Osteoblast (primary cell): Measurements from ENCODE around the gene TRIM58. TPM values are rescaled to one million over a fixed set of nuclear protein-coding genes. Genes with fewer than 3 reads are reported as not detected.

Experiments used
- DNase-seq: peaks from one replicate; pipeline ENCODE4 v3.0.0; 2011; ENCODE audit warnings: low spot score, mixed read lengths; ENCODE audit not compliant: insufficient read length; ENCODE audit errors: missing footprints
- H2AFZ ChIP-seq: 2 replicates; pipeline ENCODE4 v1.6.0; 2011; ENCODE audit warnings: mild to moderate bottlenecking, low read length
- H3K27ac ChIP-seq: 2 replicates; pipeline ENCODE4 v1.5.1; 2011; ENCODE audit warnings: mild to moderate bottlenecking, low read depth, low read length, moderate library complexity
- H3K27me3 ChIP-seq: 2 replicates; pipeline ENCODE4 v1.6.0; 2012; ENCODE audit warnings: mild to moderate bottlenecking, control low read depth, inconsistent platforms, low read length, moderate library complexity; ENCODE audit not compliant: insufficient read depth
- H3K36me3 ChIP-seq: 2 replicates; pipeline ENCODE4 v1.5.1; 2011; ENCODE audit warnings: mild to moderate bottlenecking, low read length, control low read depth, moderate library complexity; ENCODE audit not compliant: insufficient read depth
- H3K4me1 ChIP-seq: 2 replicates; pipeline ENCODE4 v1.5.1; 2011; ENCODE audit warnings: mild to moderate bottlenecking, low read length, control low read depth, moderate library complexity; ENCODE audit not compliant: insufficient read depth
- H3K4me2 ChIP-seq: 2 replicates; pipeline ENCODE4 v1.6.0; 2011; ENCODE audit warnings: mild to moderate bottlenecking, low read length; ENCODE audit not compliant: insufficient read depth
- H3K4me3 ChIP-seq: fragments of 200-600 bp; sonication (generic); 3 replicates; pipeline ENCODE4 v1.5.1; 2012; ENCODE audit warnings: mild to moderate bottlenecking, low read length, inconsistent platforms; ENCODE audit not compliant: insufficient read depth
- H3K79me2 ChIP-seq: 2 replicates; pipeline ENCODE4 v1.6.0; 2012; ENCODE audit warnings: mild to moderate bottlenecking, low read length, control low read depth, inconsistent platforms; ENCODE audit not compliant: insufficient read depth
- H3K9me3 ChIP-seq: 2 replicates; pipeline ENCODE4 v1.5.1; 2011; ENCODE audit warnings: low read depth, low read length, control low read depth
- H4K20me1 ChIP-seq: 2 replicates; pipeline ENCODE4 v1.6.0; 2012; ENCODE audit warnings: mild to moderate bottlenecking, low read length, control low read depth; ENCODE audit not compliant: insufficient read depth
- CTCF ChIP-seq: IDR thresholded peaks from 2 replicates; pipeline ENCODE4 v1.5.1; 2011; ENCODE audit warnings: mild to moderate bottlenecking, low read depth, low read length, moderate library complexity; ENCODE audit errors: extremely low read depth
- total RNA-seq: library from RNA; depleted of rRNA; stranded (reverse); fragments of >200 nt; gene quantifications from 2 replicates; pipeline ENCODE4 v1.2.3, GENCODE V29; 2012

The TRIM58 gene
- total RNA-seq, 1 donor = 0.36 TPM

- H3K9me3 ChIP-seq = no peaks in the 10 kb centered on the region
Measured at GRCh38 chr1:247824023-247824422, 33.0 kb upstream of the TRIM58 start, which contains the start of gene OR14A16. TSS of gene OR14A16 (minus strand) at chr1:247824119. CDS start at chr1:247815729, 8,390 bp downstream.

GRCh38 chr1:247825362-247825761 is 31.6 kb upstream of the TRIM58 start:
- H3K27me3 ChIP-seq = no peaks in the 10 kb centered on the region
- H3K9me3 ChIP-seq = no peaks in the 10 kb centered on the region
- no peak for TF ChIP-seq CTCF
- no peaks in the 10 kb centered on the region for H4K20me1 ChIP-seq
- H3K27ac ChIP-seq = no peak overlapping the region
- H3K36me3 ChIP-seq = no peaks in the 10 kb centered on the region
- no peaks in the 10 kb centered on the region for H3K4me1 ChIP-seq
- H2AFZ ChIP-seq = no peak overlapping the region
- no peak overlapping the region for H3K4me3 ChIP-seq
- H3K4me2 ChIP-seq = no peak overlapping the region
- DNase-seq = no peak
- H3K79me2 ChIP-seq = no peaks in the 10 kb centered on the region

More at GRCh38 chr1:247824023-247824422, 33.0 kb upstream of the TRIM58 start, which contains the start of gene OR14A16:
- H3K4me3 ChIP-seq = no peak within 1 kb of the TSS
- H4K20me1 ChIP-seq = no peaks in the 10 kb centered on the region
- DNase-seq = no peak
- H3K4me2 ChIP-seq = no peak within 1 kb of the TSS
- no peak within 1 kb of the TSS for H3K27ac ChIP-seq
- H3K36me3 ChIP-seq = no peaks in the 10 kb centered on the region
- H3K4me1 ChIP-seq = no peaks in the 10 kb centered on the region
- no peaks in the 10 kb centered on the region for H3K79me2 ChIP-seq
- no peaks in the 10 kb centered on the region for H3K27me3 ChIP-seq
- H2AFZ ChIP-seq = no peak within 1 kb of the TSS
- TF ChIP-seq CTCF = no peak

- Histone ChIP-seq H3K4me2 (no peak overlapping the region), H3K36me3 (no peaks in the 10 kb centered on the region), H3K27ac (no peak overlapping the region), H2AFZ (no peak overlapping the region), H3K79me2 (no peaks in the 10 kb centered on the region), H3K27me3 (no peaks in the 10 kb centered on the region), H3K4me3 (no peak overlapping the region), H3K4me1 (no peaks in the 10 kb centered on the region), H4K20me1 (no peaks in the 10 kb centered on the region), H3K9me3 (peaks cover 3% of the 10 kb centered on the region)
- DNase-seq = no peak
- TF ChIP-seq CTCF = no peak
Measured at GRCh38 chr1:247829656-247830055, 27.3 kb upstream of the TRIM58 start.

- H2AFZ ChIP-seq = no peak overlapping the region
- no peak overlapping the region for H3K27ac ChIP-seq
- H4K20me1 ChIP-seq = no peaks in the 10 kb centered on the region
- no peaks in the 10 kb centered on the region for H3K36me3 ChIP-seq
- H3K9me3 ChIP-seq = peaks cover 3% of the 10 kb centered on the region
- no peaks in the 10 kb centered on the region for H3K27me3 ChIP-seq
- no peak for TF ChIP-seq CTCF
- H3K4me2 ChIP-seq = no peak overlapping the region
- H3K79me2 ChIP-seq = no peaks in the 10 kb centered on the region
- H3K4me1 ChIP-seq = no peaks in the 10 kb centered on the region
- no peak overlapping the region for H3K4me3 ChIP-seq
- no peak for DNase-seq
Measured at GRCh38 chr1:247833601-247834000, 23.4 kb upstream of the TRIM58 start.
